Activated CD4-positive, alpha-beta T cell treated with anti-CD3 and anti-CD28 coated beads for 24 hours (primary cell): ENCODE results near the gene SSR3.

Experiments used
- DNase-seq, 2 donors: peaks; one replicate each; pipeline ENCODE4 v3.0.0-alpha.2; 2020; ENCODE audit warnings: low read depth in 2 of 2

SSR3 gene

DNA sequence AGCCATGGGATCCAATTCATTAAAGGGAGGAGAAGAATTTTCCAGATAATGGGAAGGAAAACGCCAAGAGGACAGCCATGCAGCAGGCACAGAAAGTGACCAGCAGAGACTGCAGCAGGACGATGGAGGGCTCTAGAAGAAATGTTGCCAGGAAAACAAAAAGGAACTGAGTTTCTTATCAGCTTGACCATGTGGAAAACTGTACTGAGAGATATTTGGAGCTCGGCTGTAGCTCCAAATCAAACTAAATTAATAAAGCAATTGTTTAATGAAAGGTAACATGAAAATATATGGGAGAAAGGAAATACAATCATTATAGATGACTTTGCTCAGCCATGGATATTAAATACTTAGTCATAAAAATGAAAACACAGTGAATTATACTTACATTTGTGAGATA, 63.7 kb downstream of the SSR3 start:
- no peak for DNase-seq
